Stimulated activated CD4-positive, alpha-beta T cell treated with anti-CD3 and anti-CD28 coated beads, TNF-alpha, amount 100 ng/mL, for 48 hours (primary cell): ENCODE data around the gene RPS19BP1.
"Not testable (repeated sequence)": the region's sequence is repeated elsewhere in the genome, so short reads cannot be mapped to it uniquely, and the experiment has no call there.

Source experiments
- DNase-seq, 3 donors: peaks; one replicate each; pipeline ENCODE4 v3.0.0-alpha.2; 2020; ENCODE audit warnings: low read depth in 3 of 3

Gene RPS19BP1

DNA sequence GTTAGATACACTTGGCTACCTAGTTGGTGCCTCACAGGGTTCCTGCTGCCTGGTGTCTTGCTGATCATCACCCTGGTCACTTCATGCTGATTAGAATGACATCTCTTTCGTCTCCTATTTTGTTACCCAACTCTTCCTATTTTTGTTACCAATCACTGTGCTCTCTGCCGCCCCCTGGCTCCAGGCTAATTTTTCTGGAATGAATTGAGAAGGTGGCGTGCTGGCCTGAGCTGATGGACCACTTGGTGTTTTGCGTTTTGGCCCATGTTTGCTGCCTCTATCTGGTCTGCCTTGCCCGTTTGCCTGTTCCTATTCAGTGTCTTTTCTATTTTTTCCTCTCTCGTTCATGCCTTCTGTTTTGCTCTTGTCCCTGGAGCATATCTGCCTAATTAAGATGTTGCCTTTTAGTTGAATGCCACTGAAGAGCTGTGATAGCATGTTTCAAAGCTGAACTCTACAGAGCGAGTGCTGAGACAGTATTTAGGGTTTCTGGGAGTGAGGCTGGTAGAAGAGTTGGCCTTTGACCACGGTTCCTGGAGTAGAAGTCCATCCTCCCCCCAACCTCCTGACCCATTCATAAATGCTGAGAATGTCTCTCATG is 18.1 kb downstream of the RPS19BP1 start:
- no peak for DNase-seq

DNA sequence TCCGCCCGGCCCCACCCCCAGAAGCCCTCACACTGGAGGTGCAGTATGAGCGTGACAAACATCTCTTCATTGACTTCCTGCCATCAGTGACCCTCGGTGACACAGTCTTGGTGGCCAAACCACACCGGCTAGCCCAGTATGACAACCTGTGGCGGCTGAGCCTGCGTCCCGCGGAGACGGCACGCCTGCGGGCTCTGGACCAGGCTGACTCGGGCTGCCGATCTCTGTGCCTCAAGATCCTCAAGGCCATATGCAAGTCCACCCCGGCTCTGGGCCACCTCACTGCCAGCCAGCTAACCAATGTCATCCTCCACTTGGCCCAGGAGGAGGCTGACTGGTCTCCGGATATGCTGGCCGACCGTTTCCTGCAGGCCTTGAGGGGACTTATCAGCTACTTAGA is 18.8 kb downstream of the RPS19BP1 start:
- DNase-seq, result no peak

DNA sequence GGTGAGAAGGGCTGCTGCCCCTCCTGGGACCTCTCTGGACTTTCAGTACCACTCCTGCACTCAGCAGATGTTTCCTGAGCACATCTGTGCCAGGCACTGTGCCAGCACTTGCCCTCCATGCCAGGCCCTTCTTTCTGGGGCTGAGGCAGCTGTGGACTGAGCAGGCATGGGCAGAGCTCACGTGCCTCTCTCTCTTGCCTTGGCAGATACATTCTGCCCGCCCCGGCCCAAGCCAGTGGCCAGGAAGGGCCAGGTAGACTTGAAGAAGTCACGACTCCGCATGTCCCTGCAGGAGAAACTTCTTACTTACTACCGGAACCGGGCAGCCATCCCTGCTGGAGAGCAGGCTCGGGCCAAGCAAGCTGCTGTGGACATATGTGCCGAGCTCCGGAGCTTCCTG is 20.5 kb downstream of the RPS19BP1 start:
- DNase-seq, result no peak

DNA sequence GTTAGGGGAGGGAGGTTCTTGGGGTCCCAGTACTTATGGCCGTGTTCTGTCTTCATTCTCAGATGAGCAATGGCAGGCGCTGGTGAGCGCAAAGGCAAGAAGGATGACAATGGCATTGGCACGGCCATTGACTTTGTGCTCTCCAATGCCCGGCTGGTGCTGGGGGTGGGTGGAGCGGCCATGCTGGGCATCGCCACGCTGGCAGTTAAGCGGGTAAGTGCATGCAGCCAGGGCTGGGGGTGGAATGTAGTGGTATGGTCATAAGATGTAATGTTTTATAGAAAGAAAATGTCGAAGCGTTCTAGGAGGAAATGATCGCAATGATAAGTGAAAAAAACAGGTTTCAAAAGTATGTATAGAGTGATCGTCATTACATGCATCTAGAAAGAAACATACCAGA is 21.3 kb downstream of the RPS19BP1 start:
- no peak for DNase-seq

DNA sequence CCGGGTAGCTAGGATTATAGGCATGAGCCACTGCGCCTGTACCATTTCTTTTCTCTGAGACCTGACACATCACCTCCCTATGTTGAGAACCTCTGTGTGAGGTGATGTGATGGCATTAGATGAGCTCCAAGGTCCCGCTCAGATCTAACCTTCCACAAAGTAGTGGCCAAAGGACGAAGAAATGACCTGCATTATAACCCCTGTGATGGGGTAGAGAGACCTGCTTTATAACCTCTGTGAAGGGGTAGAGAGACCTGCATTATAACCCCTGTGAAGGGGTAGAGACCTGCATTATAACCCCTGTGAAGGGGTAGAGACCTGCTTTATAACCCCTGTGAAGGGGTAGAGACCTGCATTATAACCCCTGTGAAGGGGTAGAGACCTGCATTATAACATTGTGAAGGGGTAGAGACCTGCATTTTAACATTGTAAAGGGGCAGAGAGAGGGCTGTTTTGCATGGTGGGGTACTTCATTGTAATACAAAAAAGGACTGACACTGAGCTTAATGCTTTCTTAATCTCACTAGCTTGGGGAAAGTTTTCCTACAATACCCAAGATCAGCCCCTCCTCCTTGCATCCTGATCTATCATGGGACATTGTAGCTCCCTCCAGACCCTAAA is 21.9 kb downstream of the RPS19BP1 start:
- DNase-seq, result no peak

DNA sequence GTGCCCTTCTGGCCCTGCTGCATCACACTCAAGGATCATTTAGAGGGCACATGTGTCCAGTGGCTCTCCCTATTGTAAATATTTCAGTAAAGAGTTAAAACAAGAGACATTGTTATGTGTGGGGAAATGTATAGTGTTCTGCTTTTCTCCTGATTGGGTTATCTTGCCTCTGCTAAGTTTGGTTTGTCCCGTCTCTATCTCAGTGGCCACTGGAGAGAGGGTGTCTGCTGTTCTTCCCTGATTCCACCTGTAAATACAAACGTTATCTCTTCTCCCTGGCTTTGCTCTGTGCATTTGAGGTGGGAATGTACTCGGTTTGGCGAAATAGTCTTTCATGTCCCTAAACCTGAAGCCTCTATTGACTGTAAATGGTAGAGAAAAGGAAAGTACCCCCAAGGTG is 24.2 kb downstream of the RPS19BP1 start:
- DNase-seq, result no peak

DNA sequence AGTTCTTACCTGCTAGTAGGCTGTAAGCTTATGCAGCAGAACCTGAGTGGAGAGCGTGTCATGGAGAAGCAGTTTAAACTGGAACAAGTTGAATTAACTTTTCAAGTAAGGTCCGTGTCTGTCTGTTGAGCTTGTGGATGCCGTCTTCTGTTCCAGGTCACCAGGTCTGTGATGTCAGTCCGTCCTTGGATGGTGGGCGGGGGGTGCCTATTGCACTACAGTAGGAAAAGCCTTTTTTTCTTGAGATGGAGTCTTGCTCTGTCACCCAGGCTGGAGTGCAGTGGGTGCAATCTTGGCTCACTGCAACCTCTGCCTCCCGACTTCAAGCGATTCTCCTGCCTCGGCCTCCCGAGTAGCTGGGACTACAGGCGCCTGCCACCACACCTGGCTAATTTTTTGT is 25.5 kb downstream of the RPS19BP1 start:
- not testable (repeated sequence) for DNase-seq

DNA sequence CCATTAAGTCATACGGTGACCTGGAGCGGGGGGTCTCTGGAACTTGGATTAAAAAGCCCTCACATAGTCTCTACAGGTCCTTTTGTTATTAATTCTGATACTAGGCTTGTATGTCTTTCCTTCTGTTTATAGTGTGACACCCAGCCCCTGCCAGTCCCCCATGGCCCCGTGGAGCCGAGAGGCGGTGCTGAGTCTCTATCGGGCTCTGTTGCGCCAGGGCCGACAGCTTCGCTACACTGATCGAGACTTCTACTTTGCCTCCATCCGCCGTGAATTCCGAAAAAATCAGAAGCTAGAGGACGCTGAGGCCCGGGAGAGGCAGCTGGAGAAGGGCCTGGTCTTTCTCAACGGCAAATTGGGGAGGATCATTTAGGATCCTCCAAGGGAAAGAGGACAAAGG is 28.5 kb downstream of the RPS19BP1 start:
- DNase-seq, result no peak

DNA sequence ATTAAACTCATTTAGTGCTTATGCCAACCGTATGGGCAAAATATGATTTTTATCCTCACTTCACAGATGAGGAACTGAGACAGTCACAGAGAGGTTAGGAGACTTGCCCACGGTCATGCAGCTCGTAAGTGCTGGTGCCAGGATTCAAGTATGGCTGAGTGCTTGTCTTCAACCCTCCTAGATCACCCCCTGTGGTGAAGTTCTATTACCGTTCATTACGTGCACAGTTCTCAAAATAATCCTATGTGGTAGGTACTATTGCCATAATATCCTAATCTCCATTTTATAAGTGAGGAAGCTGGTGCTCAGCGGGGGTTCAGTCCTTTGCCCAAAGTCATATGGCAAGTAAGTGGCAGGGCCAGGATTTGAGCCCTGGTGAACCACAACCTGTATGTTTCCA is 28.9 kb downstream of the RPS19BP1 start:
- no peak for DNase-seq

DNA sequence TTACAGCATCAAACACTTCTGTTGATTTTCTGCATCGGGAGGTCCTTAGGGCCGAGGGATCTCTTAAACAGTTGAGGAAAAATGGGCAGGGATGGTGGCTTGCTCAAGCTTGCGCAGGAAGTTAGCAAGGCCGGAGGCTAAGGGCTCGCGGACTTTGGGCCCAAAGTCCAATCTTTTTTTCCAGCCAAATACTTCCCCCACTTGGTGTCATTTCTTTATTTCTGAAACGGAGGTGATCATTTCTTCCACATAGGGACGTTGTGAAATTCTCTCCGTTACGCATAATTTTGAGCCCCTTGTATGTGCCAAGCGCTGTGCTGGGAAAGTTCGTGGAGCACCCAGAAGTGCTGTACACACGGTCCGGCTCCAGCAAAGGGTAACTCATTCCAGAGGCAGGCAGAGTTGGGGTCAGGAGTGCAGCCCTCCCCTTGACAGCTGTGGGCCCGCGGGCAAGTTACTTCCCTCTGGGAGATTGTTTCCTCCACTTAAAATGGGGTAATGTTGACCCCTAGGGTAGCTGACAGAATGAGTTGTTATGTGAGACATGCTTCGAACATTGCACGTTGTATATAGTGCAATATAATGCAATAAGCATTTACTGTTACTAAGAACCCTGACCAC is 29.6 kb downstream of the RPS19BP1 start:
- DNase-seq, result no peak

DNA sequence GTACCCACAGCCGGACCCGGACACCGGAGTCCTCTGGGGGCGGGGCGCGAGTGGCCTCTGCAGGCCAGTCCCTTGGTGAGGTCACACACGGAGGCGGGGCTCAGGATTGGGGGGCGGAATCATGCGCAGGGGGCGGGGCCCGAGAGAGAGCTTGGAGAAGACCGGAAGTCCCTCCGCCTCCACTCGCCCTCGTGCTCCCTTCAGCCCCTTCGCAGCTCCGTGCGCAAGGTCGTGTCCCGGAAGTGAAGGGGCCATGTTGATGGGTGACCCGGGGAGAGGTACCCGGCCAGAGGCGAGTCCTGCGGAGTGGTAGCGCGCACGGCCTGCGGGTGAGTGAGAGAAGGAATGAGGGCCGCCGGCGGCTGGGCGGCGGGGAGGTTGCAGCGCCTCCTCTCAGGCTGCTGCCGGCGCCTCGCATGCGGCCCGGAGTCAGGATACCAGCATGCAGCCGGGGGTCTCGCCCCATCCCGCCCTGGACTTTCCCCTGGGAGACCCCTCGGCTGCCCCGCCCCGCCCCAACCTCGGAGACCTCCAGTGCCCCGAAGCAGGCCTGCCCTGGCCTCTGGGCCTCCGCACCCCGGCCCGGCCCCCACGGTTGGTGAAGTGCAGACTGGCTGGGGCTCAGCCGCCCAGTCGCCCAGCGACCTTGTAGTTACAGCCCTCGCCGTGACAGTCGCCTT is 30.3 kb downstream of the RPS19BP1 start, which contains the start of gene MIEF1:
Gene MIEF1 (plus strand): TSS at position 182 of the 680 bp plus-strand sequence. CDS start 9,005 bp downstream, outside the sequence.
- DNase-seq, result peak; percentile 88 to 96 (median 91)

DNA sequence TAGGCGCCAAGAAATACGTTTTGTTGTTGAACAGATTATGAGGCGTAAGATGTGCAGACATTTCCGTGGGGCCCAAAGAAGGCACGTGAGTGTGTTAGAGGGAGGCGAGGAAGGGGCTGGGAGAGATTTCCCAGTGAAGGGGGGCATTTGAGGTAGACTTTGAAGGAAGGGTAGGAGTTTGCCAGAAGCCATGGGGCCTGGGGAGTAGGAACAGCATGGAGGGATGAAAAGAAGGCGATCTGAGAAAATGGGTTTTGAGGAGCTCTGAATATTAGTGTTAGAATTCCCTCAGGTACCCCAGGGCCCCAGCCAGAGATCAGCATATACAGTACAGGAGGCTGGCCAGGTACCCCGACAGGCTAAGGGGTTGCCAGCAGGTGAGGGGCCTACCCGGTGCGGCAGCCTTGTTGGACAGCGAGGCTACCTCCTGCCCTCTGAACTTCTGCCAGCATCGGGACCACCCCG is 30.9 kb downstream of the RPS19BP1 start:
- DNase-seq, result no peak

DNA sequence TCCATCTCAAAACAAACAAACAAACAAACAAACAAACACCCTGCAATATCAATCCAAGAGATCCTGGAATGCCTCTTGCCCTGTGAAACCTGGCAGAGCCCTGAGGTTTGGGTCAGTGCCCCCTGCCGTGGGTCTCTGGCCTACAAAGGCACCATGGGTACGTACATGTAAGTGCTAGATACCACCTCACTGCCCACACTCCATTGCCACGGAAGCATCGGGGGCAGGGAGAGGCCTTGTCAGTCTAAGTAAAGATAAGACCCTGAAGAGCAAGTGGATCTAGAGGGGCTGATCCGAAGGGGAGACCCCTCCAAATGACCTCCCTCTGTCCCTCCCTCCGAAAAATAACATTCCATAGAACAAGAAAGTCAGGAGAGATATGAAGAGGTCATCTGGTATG is 32.4 kb downstream of the RPS19BP1 start:
- no peak for DNase-seq

DNA sequence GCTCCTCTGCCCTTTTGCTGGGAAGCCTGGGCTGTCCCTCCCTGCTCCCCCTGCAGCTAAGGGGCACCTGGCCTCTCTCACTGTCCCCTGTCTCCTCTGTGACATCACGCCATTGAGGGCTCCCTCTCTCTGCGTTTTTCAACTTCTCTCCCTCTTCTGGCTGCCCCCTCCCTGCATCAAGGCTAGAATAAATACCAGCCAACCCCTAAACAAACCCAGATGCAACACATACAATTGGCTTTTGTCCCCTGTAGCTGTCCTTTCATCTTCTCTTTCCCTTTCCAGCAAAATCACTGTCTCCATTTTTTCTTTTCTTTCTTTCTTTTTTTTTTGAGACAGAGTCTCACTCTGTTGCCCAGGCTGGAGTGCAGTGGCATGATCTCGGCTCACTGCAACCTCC is 33.7 kb downstream of the RPS19BP1 start:
- no peak for DNase-seq

DNA sequence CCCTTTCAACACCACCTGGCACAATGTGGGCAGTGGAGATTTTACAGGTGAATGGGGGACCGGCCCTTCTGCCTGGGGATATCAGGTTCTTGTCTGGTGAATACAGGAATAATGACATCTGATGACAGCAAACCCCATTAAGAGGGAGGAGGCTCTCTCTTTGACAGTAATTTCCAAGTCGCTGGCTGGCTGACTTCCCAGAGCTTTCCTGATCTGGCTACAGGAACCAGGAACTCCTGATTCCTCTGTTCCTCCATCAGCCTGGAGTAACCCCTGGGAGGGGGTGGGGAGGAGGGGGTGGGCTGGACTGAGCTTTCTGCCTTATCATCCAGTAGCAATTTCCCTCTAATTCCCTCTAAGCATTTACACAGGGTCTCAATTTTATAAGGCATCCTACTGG is 34.2 kb downstream of the RPS19BP1 start:
- DNase-seq, result no peak

DNA sequence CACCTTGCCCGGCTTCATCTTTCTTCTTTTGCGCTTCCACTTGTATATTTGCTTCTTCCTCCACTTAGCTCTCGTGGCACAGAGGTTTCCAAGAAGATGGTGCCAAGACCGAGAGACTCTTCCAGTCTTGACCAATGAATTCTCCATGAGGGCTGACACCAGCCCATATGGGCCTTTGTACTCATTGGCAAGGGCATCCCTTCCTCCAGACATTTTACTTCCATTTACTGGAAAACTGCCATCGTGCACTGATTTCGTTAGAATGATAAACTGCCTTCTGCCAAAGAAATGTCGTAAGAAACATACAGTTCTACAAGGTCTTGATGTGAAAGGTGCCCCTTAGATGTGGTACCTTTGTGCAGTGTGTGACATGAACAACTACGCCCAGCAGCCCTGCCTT is 35.1 kb downstream of the RPS19BP1 start:
- DNase-seq, result no peak

DNA sequence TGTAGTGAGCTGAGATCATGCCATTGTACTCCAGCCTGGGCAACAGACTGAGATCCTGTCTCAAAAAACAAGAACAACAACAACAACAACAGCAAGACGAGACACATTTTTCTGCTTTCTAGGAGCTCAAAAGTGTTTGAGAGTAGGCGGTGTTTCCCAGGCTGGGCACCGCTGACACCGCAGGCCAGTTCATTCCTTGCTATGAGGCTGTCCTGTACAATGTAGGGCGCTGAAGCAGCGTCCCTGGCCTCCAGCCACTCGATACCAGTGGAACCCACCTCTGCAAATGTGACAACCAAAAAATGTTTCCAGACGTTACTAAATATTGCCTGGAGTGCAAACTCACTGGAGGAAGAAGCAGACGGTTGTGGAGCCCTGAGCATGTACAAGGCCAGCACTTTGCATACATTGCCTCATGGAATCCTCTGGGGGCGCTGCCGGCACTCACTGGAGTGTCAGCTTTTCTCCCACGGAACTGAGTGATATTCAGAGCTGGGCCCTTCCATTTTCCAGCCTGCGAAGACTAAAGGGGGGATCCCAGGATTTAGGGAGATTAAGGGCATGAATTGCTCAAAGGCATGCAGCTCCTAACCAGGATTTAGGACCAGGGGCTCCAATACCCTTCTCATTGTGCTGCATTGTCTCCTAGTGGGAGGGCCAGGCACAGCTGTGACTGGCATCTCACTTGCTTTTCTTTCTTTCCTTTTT is 36.3 kb downstream of the RPS19BP1 start:
- peak; percentile 38 to 49 (median 41) for DNase-seq

DNA sequence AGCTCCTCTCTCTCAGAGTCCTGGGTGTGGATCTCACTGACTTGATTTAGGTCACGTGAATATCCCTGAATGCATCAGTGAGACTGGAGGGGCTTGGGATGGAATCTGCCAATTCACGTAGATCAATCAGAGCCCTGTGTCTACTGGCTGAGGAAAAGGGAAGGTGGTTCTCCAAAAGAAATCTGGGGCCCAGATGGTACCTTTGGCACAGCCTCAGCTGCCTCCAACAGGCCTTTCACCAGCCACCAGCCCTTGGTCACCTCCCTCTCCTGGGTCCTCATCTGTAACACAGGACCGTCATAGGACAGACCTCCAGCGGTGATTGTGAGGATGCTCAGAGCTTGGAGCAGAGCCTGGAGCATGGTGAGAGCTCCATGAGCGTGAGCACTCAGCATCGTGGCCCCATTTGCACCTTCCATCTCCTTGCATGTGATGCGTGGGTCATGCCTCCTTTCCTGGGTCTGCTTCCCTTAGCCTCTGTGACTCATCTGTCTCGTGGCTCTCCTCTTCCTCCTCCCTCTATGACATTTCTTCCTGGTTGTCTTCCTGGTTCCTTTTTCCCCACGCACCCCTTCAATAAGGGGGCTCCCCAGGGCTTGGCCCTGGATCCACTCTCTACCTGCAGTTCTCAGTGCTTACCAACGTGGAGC is 38.0 kb downstream of the RPS19BP1 start:
- no peak for DNase-seq

DNA sequence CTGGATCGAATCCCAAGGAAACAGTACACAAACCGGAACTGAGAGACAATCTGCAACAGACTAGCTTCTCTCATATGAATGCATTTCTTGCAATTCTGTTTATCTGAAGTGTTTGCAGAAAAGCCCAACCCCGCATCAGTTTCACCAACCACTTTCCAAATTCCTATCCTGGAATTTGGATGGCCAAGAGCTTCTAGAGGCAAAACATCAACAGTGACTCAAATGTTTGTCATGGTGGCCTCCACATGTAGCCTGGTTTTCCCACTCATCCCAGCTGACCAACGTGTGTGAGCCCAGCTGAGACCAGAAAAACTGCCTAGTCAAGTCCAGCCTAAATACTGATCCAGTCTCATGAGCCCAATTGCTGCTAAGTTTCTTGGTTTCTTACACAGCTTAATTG is 38.8 kb downstream of the RPS19BP1 start:
- DNase-seq, result no peak

DNA sequence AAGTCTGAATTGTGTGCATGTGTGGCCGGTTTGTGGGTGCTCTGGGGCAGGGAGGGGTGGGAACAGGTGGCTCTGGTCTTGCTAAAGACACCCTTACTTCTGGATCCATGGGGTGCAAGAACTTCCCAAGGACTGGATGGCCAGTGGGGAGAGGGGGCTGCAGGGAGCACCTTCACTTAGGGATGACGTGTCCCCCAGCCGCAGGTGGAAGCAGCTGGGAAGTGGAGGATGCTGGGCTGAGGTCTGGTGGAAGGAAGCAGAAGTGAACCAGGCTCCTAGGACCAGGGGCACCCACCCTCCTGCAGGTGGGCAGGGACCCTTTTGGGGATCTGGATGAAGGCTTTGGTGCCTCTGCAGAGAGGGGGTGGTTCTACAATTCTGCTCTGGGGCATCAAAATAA is 40.4 kb downstream of the RPS19BP1 start:
- no peak for DNase-seq

DNA sequence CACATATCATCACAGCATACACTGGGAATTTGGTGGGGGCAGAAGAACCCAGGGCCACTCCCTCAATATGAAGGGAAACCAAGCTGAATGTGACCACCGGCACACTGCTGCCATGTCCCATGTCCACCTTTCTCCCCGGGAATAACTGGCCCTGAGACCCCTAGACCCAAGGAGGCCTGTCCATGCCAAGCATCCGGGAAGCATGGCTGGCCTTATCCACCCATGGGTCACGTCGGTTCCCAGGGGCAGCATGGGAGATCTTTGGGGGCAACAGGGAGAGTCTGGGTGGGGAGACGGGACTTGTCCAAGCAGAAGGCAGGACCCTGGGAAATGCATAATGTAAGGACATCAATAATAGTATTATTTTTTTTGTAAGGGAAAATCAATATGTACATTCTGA is 40.9 kb downstream of the RPS19BP1 start:
- no peak for DNase-seq
